Sigmoid colon (tissue), 4 donors: ENCODE measurements around the gene OXCT2.
"Not testable (repeated sequence)": the region's sequence is repeated elsewhere in the genome, so short reads cannot be mapped to it uniquely, and the experiment has no call there.

Source experiments
- EP300 ChIP-seq, 4 donors: sonication (generic); formaldehyde crosslinking; IDR thresholded peaks; one replicate each; pipeline ENCODE4 v1.6.1; 2017; ENCODE audit warnings: antibody characterized with exemption in 4 of 4
- POLR2A ChIP-seq, 2 donors: fragments of 450-650 bp; IDR thresholded peaks; one replicate each; pipeline ENCODE4 v1.6.1; 2016; ENCODE audit warnings: antibody characterized with exemption in 2 of 2, mild to moderate bottlenecking in 2 of 2, moderate library complexity in 2 of 2
- POLR2AphosphoS5 ChIP-seq, 4 donors: sonication (generic); formaldehyde crosslinking; IDR thresholded peaks; one replicate each; pipeline ENCODE4 v1.6.1; 2017; ENCODE audit warnings: antibody characterized with exemption in 4 of 4
- TF ChIP-seq, protein P1 (sequence below), 4 experiments: fragments of 450-650 bp in 3 of 4; fragments of 200-600 bp in 1 of 4; IDR thresholded peaks; one replicate each; pipeline ENCODE4 v1.5.1; 2016 to 2019; ENCODE audit warnings: antibody characterized with exemption in 4 of 4, mild to moderate bottlenecking in 3 of 4, moderate library complexity in 2 of 4

DNA sequence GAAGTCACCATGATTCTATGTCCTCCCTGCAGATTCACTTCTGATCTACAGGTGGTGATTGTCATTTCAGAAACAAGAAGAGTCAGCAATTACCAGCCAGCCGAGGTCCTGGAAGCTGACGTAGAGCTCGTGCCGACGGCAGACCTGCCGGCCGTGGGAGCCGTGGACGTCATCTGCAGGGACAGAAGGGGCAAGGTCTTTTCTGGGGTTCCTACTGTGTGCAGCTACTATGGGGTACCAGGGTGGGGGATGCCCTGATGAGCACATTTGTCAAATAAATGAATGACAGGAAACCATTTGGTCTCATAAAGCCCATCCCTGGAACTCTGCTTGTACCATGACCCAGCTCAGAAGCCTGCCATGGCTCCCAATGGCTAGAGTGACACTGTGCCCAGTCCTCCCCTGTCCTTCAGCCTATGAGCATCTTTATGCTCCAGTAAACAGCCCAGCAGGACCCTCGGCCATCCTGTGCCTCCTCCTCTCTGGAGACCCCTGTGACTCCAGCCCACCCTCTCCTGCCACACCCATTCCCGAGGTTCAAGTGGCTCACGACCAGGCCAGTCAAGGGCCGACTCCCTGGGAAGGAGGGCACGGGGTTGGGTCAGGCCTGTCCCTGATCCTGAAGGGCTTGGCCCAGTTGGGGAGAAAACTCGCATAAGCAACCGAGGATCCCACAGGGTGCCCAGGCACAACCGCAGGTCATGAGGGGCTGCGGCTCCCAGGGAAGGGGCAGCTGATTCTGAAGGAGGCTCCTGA is 7.4 kb downstream of the OXCT2 start:
- TF ChIP-seq, protein P1, sequence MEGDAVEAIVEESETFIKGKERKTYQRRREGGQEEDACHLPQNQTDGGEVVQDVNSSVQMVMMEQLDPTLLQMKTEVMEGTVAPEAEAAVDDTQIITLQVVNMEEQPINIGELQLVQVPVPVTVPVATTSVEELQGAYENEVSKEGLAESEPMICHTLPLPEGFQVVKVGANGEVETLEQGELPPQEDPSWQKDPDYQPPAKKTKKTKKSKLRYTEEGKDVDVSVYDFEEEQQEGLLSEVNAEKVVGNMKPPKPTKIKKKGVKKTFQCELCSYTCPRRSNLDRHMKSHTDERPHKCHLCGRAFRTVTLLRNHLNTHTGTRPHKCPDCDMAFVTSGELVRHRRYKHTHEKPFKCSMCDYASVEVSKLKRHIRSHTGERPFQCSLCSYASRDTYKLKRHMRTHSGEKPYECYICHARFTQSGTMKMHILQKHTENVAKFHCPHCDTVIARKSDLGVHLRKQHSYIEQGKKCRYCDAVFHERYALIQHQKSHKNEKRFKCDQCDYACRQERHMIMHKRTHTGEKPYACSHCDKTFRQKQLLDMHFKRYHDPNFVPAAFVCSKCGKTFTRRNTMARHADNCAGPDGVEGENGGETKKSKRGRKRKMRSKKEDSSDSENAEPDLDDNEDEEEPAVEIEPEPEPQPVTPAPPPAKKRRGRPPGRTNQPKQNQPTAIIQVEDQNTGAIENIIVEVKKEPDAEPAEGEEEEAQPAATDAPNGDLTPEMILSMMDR (IDR thresholded peaks at IDR 0.05): not testable (repeated sequence)
- TF ChIP-seq POLR2A, POLR2AphosphoS5, EP300 (IDR thresholded peaks at IDR 0.05): not testable (repeated sequence)
